HepG2 (cell line): ENCODE results near the gene CDKN1A. TPM values are rescaled to one million over a fixed set of nuclear protein-coding genes. Genes with fewer than 3 reads are reported as not detected.

ENCODE experiments used
- BCL6 ChIP-seq: IDR thresholded peaks from 2 replicates; pipeline ENCODE4 v1.6.1; 2016; ENCODE audit warnings: missing genetic modification reagents, missing compliant biosample characterization
- CBX5 ChIP-seq: sonication (generic); formaldehyde crosslinking; IDR thresholded peaks from 2 replicates; pipeline ENCODE4 v1.4.0; 2020; ENCODE audit warnings: missing genetic modification reagents, borderline replicate concordance
- CCDC6 ChIP-seq: sonication (generic); formaldehyde crosslinking; IDR thresholded peaks from 2 replicates; pipeline ENCODE4 v1.8.1; 2022; ENCODE audit warnings: mild to moderate bottlenecking, missing genetic modification reagents, moderate library complexity
- CHD4 ChIP-seq: fragments of 200-600 bp; sonication (generic); IDR thresholded peaks from 2 replicates; pipeline ENCODE4 v1.7.0; 2017; ENCODE audit warnings: mild to moderate bottlenecking, low read length, borderline replicate concordance
- FOXA1 ChIP-seq, 2 experiments: fragments of 450-650 bp in 1 of 2; sonication (generic) in 1 of 2; formaldehyde crosslinking in 1 of 2; IDR thresholded peaks; 2 replicates each; pipeline versions ENCODE4 v1.4.0 to v1.6.1; 2016 to 2020; ENCODE audit warnings: missing genetic modification reagents in 1 of 2
- FOXP1 ChIP-seq, 2 experiments: fragments of 450-650 bp in 1 of 2; IDR thresholded peaks; 2 replicates each; pipeline ENCODE4 v1.6.1; 2017 to 2018; ENCODE audit warnings: antibody characterized with exemption in 1 of 2
- GATAD2A ChIP-seq: IDR thresholded peaks from 2 replicates; pipeline ENCODE4 v1.6.1; 2016
- HMG20A ChIP-seq: IDR thresholded peaks from 2 replicates; pipeline ENCODE4 v1.6.1; 2016; ENCODE audit warnings: borderline replicate concordance
- JARID2 ChIP-seq: sonication (generic); formaldehyde crosslinking; IDR thresholded peaks from 2 replicates; pipeline ENCODE4 v1.8.1; 2023; ENCODE audit warnings: missing genetic modification reagents, inconsistent platforms; ENCODE audit not compliant: insufficient replicate concordance
- PHB2 ChIP-seq: fragments of 450-650 bp; IDR thresholded peaks from 2 replicates; pipeline ENCODE4 v1.6.1; 2018; ENCODE audit not compliant: partially characterized antibody
- PHF21A ChIP-seq: sonication (generic); formaldehyde crosslinking; IDR thresholded peaks from 2 replicates; pipeline ENCODE4 v1.5.0; 2020; ENCODE audit warnings: mild to moderate bottlenecking, missing genetic modification reagents
- RBFOX2 ChIP-seq: fragments of 200-400 bp; formaldehyde crosslinking; IDR thresholded peaks from 2 replicates; pipeline ENCODE4 v1.6.1; 2017; ENCODE audit warnings: low read depth, mild to moderate bottlenecking, low read length
- SAP130 ChIP-seq: IDR thresholded peaks from 2 replicates; pipeline ENCODE4 v1.6.1; 2016; ENCODE audit warnings: low read depth
- SOX13 ChIP-seq, 3 experiments: fragments of 450-650 bp in 1 of 3; sonication (generic) in 1 of 3; formaldehyde crosslinking in 1 of 3; IDR thresholded peaks in 2 of 3; conservative IDR thresholded peaks in 1 of 3; 2 replicates each; pipeline versions ENCODE4 v1.5.0 to v1.6.1; 2016 to 2020; ENCODE audit warnings: antibody characterized with exemption in 1 of 3, mild to moderate bottlenecking in 1 of 3, missing compliant biosample characterization in 1 of 3, missing genetic modification reagents in 1 of 3, moderate library complexity in 1 of 3
- TCF7 ChIP-seq: sonication (generic); IDR thresholded peaks from 2 replicates; pipeline ENCODE4 v1.6.1; 2016; ENCODE audit warnings: antibody characterized with exemption, low read depth
- TOPORS ChIP-seq: sonication (generic); formaldehyde crosslinking; IDR thresholded peaks from 2 replicates; pipeline ENCODE4 v1.8.0; 2023; ENCODE audit warnings: mild to moderate bottlenecking, missing genetic modification reagents
- polyA plus RNA-seq, 8 experiments: library from polyadenylated mRNA; depleted of rRNA in 3 of 8; stranded (reverse) in 7 of 8; unstranded in 1 of 8; fragments of >200 nt; fragmentation: Illumina TruSeq in 4 of 8; extraction: Trizol in 4 of 8; gene quantifications; 2 replicates each; pipeline versions ENCODE4 v1.2.1 to v1.2.3, GENCODE V29; 2011 to 2016; ENCODE audit warnings: low read depth in 4 of 8, missing spikeins in 1 of 8, mixed read lengths in 1 of 8; ENCODE audit not compliant: insufficient read depth in 1 of 8
- total RNA-seq, 5 experiments: library from RNA; depleted of rRNA; stranded (reverse); fragments of >200 nt; fragmentation: Illumina TruSeq; extraction: Trizol; gene quantifications; 2 replicates each; pipeline ENCODE4 v1.2.3, GENCODE V29; 2016; ENCODE audit warnings: low read depth in 1 of 5
- TF ChIP-seq, protein P1 (sequence below): IDR thresholded peaks from 2 replicates; pipeline ENCODE4 v1.6.1; 2018; ENCODE audit warnings: missing genetic modification reagents
- TF ChIP-seq, protein P2 (sequence below): sonication (generic); formaldehyde crosslinking; IDR thresholded peaks from 2 replicates; pipeline ENCODE4 v1.4.0; 2020; ENCODE audit warnings: missing genetic modification reagents, borderline replicate concordance
- TF ChIP-seq, protein P3 (sequence below): IDR thresholded peaks from 2 replicates; pipeline ENCODE4 v1.4.0; 2020; ENCODE audit warnings: mild to moderate bottlenecking, missing genetic modification reagents
- TF ChIP-seq, protein P4 (sequence below): sonication (generic); formaldehyde crosslinking; IDR thresholded peaks from 2 replicates; pipeline ENCODE4 v1.5.0; 2020; ENCODE audit warnings: missing genetic modification reagents

Gene CDKN1A
- total and polyA plus RNA-seq, 2 of the 13 experiments (the other 11 are each of a cell fraction or from before 2014, with no cell fraction given) = 60.7 to 92.1 TPM

DNA sequence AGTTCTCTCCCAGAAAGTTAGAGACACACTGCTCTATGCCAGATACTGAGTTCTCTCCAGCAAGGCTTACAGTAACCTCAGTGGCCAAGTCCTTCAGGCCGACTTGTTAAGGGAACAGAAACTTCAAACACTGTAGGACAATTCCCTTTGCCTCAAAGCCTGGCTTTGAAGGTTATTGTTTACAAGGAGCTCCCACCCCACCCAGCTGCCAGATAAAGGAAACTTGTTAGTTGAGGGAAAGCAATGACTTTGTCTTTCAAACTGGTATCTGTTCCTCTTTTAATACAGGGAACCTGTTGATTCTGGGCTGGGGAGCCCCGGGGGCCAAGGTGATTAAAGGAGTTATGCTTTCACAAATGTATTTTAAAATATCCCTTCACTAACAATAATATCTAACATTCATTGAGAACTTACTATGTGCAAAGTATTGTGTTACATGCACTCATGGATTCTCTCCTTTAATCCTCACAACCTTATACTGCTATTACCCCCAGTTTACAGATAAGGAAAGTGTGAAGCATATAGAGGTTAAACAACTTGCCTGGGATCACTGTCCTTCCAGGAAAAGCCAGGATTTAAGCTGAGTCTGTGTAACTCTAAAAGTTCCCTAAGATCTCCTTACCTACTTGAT, 27.6 kb upstream of the CDKN1A start (continued):
- TF ChIP-seq, protein P1, sequence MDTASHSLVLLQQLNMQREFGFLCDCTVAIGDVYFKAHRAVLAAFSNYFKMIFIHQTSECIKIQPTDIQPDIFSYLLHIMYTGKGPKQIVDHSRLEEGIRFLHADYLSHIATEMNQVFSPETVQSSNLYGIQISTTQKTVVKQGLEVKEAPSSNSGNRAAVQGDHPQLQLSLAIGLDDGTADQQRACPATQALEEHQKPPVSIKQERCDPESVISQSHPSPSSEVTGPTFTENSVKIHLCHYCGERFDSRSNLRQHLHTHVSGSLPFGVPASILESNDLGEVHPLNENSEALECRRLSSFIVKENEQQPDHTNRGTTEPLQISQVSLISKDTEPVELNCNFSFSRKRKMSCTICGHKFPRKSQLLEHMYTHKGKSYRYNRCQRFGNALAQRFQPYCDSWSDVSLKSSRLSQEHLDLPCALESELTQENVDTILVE (CRISPR knock-in tag) = no peak
- peak; percentile 47; the same call in 1 of the 2 replicates for TF ChIP-seq HMG20A (CRISPR knock-in tag)
- peak; percentile 27; the same call in 1 of the 2 replicates for TF ChIP-seq SAP130 (CRISPR knock-in tag)
- peak; percentile 81; the same call in 1 of the 2 replicates for TF ChIP-seq SOX13 (IDR thresholded peaks at IDR 0.05)
- TF ChIP-seq SOX13 (CRISPR knock-in tag; conservative IDR thresholded peaks at IDR 0.05 in 1 of 2, IDR thresholded peaks at IDR 0.05 in 1 of 2) = peak in 1 of 2 experiments; percentile 92; a peak in 2 of 4 replicates
- no peak for TF ChIP-seq TOPORS (CRISPR knock-in tag)
- TF ChIP-seq GATAD2A (CRISPR knock-in tag) = 0 out of 2 replicates have a peak, but pooled peaks have one; percentile 21
- no peak for TF ChIP-seq PHF21A
- TF ChIP-seq RBFOX2 = no peak
- no peak for TF ChIP-seq CBX5 (CRISPR knock-in tag)
- TF ChIP-seq BCL6 = peak; percentile 36; the same call in 1 of the 2 replicates
- no peak for TF ChIP-seq FOXP1 (IDR thresholded peaks at IDR 0.05)
- 0 out of 2 replicates have a peak, but pooled peaks have one; percentile 32 for TF ChIP-seq FOXP1 (CRISPR knock-in tag; IDR thresholded peaks at IDR 0.05)
- TF ChIP-seq, protein P2, sequence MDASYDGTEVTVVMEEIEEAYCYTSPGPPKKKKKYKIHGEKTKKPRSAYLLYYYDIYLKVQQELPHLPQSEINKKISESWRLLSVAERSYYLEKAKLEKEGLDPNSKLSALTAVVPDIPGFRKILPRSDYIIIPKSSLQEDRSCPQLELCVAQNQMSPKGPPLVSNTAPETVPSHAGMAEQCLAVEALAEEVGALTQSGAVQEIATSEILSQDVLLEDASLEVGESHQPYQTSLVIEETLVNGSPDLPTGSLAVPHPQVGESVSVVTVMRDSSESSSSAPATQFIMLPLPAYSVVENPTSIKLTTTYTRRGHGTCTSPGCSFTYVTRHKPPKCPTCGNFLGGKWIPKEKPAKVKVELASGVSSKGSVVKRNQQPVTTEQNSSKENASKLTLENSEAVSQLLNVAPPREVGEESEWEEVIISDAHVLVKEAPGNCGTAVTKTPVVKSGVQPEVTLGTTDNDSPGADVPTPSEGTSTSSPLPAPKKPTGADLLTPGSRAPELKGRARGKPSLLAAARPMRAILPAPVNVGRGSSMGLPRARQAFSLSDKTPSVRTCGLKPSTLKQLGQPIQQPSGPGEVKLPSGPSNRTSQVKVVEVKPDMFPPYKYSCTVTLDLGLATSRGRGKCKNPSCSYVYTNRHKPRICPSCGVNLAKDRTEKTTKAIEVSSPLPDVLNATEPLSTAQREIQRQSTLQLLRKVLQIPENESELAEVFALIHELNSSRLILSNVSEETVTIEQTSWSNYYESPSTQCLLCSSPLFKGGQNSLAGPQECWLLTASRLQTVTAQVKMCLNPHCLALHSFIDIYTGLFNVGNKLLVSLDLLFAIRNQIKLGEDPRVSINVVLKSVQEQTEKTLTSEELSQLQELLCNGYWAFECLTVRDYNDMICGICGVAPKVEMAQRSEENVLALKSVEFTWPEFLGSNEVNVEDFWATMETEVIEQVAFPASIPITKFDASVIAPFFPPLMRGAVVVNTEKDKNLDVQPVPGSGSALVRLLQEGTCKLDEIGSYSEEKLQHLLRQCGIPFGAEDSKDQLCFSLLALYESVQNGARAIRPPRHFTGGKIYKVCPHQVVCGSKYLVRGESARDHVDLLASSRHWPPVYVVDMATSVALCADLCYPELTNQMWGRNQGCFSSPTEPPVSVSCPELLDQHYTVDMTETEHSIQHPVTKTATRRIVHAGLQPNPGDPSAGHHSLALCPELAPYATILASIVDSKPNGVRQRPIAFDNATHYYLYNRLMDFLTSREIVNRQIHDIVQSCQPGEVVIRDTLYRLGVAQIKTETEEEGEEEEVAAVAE (CRISPR knock-in tag) = no peak
- TF ChIP-seq JARID2 (CRISPR knock-in tag) = no peak
- no peak for TF ChIP-seq CCDC6 (CRISPR knock-in tag)
- no peak for TF ChIP-seq FOXA1 (IDR thresholded peaks at IDR 0.05)
- TF ChIP-seq FOXA1 (CRISPR knock-in tag; IDR thresholded peaks at IDR 0.05) = peak; percentile 30; the same call in 1 of the 2 replicates
- TF ChIP-seq CHD4 = no peak
- TF ChIP-seq, protein P3, sequence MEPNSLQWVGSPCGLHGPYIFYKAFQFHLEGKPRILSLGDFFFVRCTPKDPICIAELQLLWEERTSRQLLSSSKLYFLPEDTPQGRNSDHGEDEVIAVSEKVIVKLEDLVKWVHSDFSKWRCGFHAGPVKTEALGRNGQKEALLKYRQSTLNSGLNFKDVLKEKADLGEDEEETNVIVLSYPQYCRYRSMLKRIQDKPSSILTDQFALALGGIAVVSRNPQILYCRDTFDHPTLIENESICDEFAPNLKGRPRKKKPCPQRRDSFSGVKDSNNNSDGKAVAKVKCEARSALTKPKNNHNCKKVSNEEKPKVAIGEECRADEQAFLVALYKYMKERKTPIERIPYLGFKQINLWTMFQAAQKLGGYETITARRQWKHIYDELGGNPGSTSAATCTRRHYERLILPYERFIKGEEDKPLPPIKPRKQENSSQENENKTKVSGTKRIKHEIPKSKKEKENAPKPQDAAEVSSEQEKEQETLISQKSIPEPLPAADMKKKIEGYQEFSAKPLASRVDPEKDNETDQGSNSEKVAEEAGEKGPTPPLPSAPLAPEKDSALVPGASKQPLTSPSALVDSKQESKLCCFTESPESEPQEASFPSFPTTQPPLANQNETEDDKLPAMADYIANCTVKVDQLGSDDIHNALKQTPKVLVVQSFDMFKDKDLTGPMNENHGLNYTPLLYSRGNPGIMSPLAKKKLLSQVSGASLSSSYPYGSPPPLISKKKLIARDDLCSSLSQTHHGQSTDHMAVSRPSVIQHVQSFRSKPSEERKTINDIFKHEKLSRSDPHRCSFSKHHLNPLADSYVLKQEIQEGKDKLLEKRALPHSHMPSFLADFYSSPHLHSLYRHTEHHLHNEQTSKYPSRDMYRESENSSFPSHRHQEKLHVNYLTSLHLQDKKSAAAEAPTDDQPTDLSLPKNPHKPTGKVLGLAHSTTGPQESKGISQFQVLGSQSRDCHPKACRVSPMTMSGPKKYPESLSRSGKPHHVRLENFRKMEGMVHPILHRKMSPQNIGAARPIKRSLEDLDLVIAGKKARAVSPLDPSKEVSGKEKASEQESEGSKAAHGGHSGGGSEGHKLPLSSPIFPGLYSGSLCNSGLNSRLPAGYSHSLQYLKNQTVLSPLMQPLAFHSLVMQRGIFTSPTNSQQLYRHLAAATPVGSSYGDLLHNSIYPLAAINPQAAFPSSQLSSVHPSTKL = peak; percentile 39
- TF ChIP-seq, protein P4, sequence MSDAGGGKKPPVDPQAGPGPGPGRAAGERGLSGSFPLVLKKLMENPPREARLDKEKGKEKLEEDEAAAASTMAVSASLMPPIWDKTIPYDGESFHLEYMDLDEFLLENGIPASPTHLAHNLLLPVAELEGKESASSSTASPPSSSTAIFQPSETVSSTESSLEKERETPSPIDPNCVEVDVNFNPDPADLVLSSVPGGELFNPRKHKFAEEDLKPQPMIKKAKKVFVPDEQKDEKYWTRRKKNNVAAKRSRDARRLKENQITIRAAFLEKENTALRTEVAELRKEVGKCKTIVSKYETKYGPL = no peak
- TF ChIP-seq TCF7 = peak; percentile 79
- no peak for TF ChIP-seq PHB2
